Central memory CD8-positive, alpha-beta T cell (primary cell): ENCODE results near the gene ZNF804B.

Experiments used
- ATAC-seq: fragments of 150-1000 bp; cut with Tn5 transposase; replicated peaks from 2 replicates; pipeline ENCODE4 v1.10.0; 2022; ENCODE audit warnings: mild to moderate bottlenecking, moderate FRiP score, moderate number of reproducible peaks; ENCODE audit not compliant: poor library complexity, severe bottlenecking; ENCODE audit errors: extremely low read depth
- DNase-seq, 2 donors: peaks; one replicate each; pipeline ENCODE4 v3.0.0; 2021; ENCODE audit warnings: low spot score in 2 of 2
- H3K27ac Mint-ChIP-seq: one replicate; pipeline ENCODE4 v1.8.0; 2022; ENCODE audit warnings: low read depth, mild to moderate bottlenecking, moderate library complexity, mixed read lengths
- H3K27me3 Mint-ChIP-seq: one replicate; pipeline ENCODE4 v1.8.0; 2022; ENCODE audit warnings: mixed read lengths
- H3K36me3 Mint-ChIP-seq: one replicate; pipeline ENCODE4 v1.8.0; 2022; ENCODE audit warnings: mild to moderate bottlenecking, moderate library complexity, mixed read lengths; ENCODE audit not compliant: insufficient read depth
- H3K4me1 Mint-ChIP-seq: one replicate; pipeline ENCODE4 v1.8.0; 2022; ENCODE audit warnings: mixed read lengths
- H3K4me3 Mint-ChIP-seq: one replicate; pipeline ENCODE4 v1.8.0; 2022; ENCODE audit warnings: mild to moderate bottlenecking, moderate library complexity, mixed read lengths
- H3K9me3 Mint-ChIP-seq: one replicate; pipeline ENCODE4 v1.8.0; 2022; ENCODE audit warnings: mixed read lengths

ZNF804B gene

GRCh38 chr7:89308535-89308934 is 549.0 kb downstream of the ZNF804B start:
- ATAC-seq (no peak), DNase-seq (no peak)
- no peaks in the 10 kb centered on the region for H3K4me1 Mint-ChIP-seq
- no peaks in the 10 kb centered on the region for H3K9me3 Mint-ChIP-seq
- no peaks in the 10 kb centered on the region for H3K36me3 Mint-ChIP-seq
- H3K27ac Mint-ChIP-seq: no peak overlapping the region
- H3K4me3 Mint-ChIP-seq: no peak overlapping the region
- no peaks in the 10 kb centered on the region for H3K27me3 Mint-ChIP-seq

- Mint-ChIP-seq H3K36me3 (no peaks in the 10 kb centered on the region), H3K9me3 (peaks cover 4% of the 10 kb centered on the region), H3K27me3 (no peaks in the 10 kb centered on the region), H3K4me3 (no peak overlapping the region), H3K27ac (no peak overlapping the region), H3K4me1 (no peaks in the 10 kb centered on the region)
- no peak for DNase-seq
- no peak for ATAC-seq
Observed at GRCh38 chr7:89311886-89312285, 552.4 kb downstream of the ZNF804B start.

GRCh38 chr7:89312551-89312950 is 553.1 kb downstream of the ZNF804B start:
- H3K27ac Mint-ChIP-seq: no peak overlapping the region
- ATAC-seq (no peak), DNase-seq (no peak)
- no peak overlapping the region for H3K4me3 Mint-ChIP-seq
- no peaks in the 10 kb centered on the region for H3K27me3 Mint-ChIP-seq
- no peaks in the 10 kb centered on the region for H3K4me1 Mint-ChIP-seq
- H3K36me3 Mint-ChIP-seq: no peaks in the 10 kb centered on the region
- H3K9me3 Mint-ChIP-seq: peaks cover 7% of the 10 kb centered on the region

GRCh38 chr7:89316584-89317251 is 557.2 kb downstream of the ZNF804B start:
- H3K27me3 Mint-ChIP-seq: no peaks in the 10 kb centered on the region
- DNase-seq (no peak), ATAC-seq (no peak)
- H3K36me3 Mint-ChIP-seq: no peaks in the 10 kb centered on the region
- peaks cover 7% of the 10 kb centered on the region for H3K9me3 Mint-ChIP-seq
- H3K4me1 Mint-ChIP-seq: no peaks in the 10 kb centered on the region
- H3K4me3 Mint-ChIP-seq: no peak overlapping the region
- no peak overlapping the region for H3K27ac Mint-ChIP-seq

- Mint-ChIP-seq H3K27ac (no peak overlapping the region), H3K9me3 (peaks cover 13% of the 10 kb centered on the region), H3K36me3 (no peaks in the 10 kb centered on the region), H3K4me1 (no peaks in the 10 kb centered on the region), H3K27me3 (no peaks in the 10 kb centered on the region), H3K4me3 (no peak overlapping the region)
- ATAC-seq (no peak), DNase-seq (no peak)
Observed at GRCh38 chr7:89332026-89332425, 572.5 kb downstream of the ZNF804B start.

GRCh38 chr7:89334797-89335196 is 575.3 kb downstream of the ZNF804B start:
- Mint-ChIP-seq H3K36me3 (no peaks in the 10 kb centered on the region), H3K27ac (no peak overlapping the region), H3K9me3 (peaks cover 13% of the 10 kb centered on the region), H3K4me1 (no peaks in the 10 kb centered on the region), H3K27me3 (no peaks in the 10 kb centered on the region), H3K4me3 (no peak overlapping the region)
- DNase-seq (no peak), ATAC-seq (no peak)

- Mint-ChIP-seq H3K9me3 (peaks cover 13% of the 10 kb centered on the region), H3K4me1 (no peaks in the 10 kb centered on the region), H3K4me3 (no peak overlapping the region), H3K27ac (no peak overlapping the region), H3K36me3 (no peaks in the 10 kb centered on the region), H3K27me3 (no peaks in the 10 kb centered on the region)
- ATAC-seq (no peak), DNase-seq (no peak)
Observed at GRCh38 chr7:89335490-89335889, 576.0 kb downstream of the ZNF804B start.

- Mint-ChIP-seq H3K27me3 (no peaks in the 10 kb centered on the region), H3K9me3 (peaks cover 13% of the 10 kb centered on the region), H3K4me3 (no peak overlapping the region), H3K36me3 (no peaks in the 10 kb centered on the region), H3K4me1 (no peaks in the 10 kb centered on the region), H3K27ac (no peak overlapping the region)
- DNase-seq: no peak
- no peak for ATAC-seq
Observed at GRCh38 chr7:89336121-89336520, 576.6 kb downstream of the ZNF804B start.

- ATAC-seq (no peak), DNase-seq (no peak)
- H3K27ac Mint-ChIP-seq: no peak overlapping the region
- no peaks in the 10 kb centered on the region for H3K36me3 Mint-ChIP-seq
- peaks cover 16% of the 10 kb centered on the region for H3K9me3 Mint-ChIP-seq
- H3K4me1 Mint-ChIP-seq: no peaks in the 10 kb centered on the region
- H3K4me3 Mint-ChIP-seq: no peak overlapping the region
- no peaks in the 10 kb centered on the region for H3K27me3 Mint-ChIP-seq
Observed at GRCh38 chr7:89339748-89340147, 580.2 kb downstream of the ZNF804B start.

GRCh38 chr7:89357121-89357520 is 597.6 kb downstream of the ZNF804B start:
- Mint-ChIP-seq H3K4me3 (no peak overlapping the region), H3K4me1 (no peaks in the 10 kb centered on the region), H3K27ac (no peak overlapping the region), H3K36me3 (no peaks in the 10 kb centered on the region), H3K9me3 (peaks cover 11% of the 10 kb centered on the region), H3K27me3 (no peaks in the 10 kb centered on the region)
- ATAC-seq (no peak), DNase-seq (no peak)

GRCh38 chr7:89377219-89377618 is 617.7 kb downstream of the ZNF804B start:
- H3K36me3 Mint-ChIP-seq: no peaks in the 10 kb centered on the region
- no peak for ATAC-seq
- H3K9me3 Mint-ChIP-seq: peaks cover 13% of the 10 kb centered on the region
- H3K4me1 Mint-ChIP-seq: no peaks in the 10 kb centered on the region
- no peak overlapping the region for H3K4me3 Mint-ChIP-seq
- no peak overlapping the region for H3K27ac Mint-ChIP-seq
- no peaks in the 10 kb centered on the region for H3K27me3 Mint-ChIP-seq
- no peak for DNase-seq

- H3K4me3 Mint-ChIP-seq: no peak overlapping the region
- no peaks in the 10 kb centered on the region for H3K4me1 Mint-ChIP-seq
- no peaks in the 10 kb centered on the region for H3K36me3 Mint-ChIP-seq
- H3K27ac Mint-ChIP-seq: no peak overlapping the region
- H3K9me3 Mint-ChIP-seq: peaks cover 23% of the 10 kb centered on the region
- no peak for ATAC-seq
- H3K27me3 Mint-ChIP-seq: no peaks in the 10 kb centered on the region
- DNase-seq: no peak
Observed at GRCh38 chr7:89385411-89385810, 625.9 kb downstream of the ZNF804B start.
